Ishikawa (cell line): Measurements from ENCODE around the gene SCNN1A.

Experiments
- CEBPB ChIP-seq: IDR thresholded peaks from 2 replicates; pipeline ENCODE4 v1.6.1; 2012
- EGR1 ChIP-seq: IDR thresholded peaks from 2 replicates; pipeline ENCODE4 v1.6.1; 2012
- FOXM1 ChIP-seq: IDR thresholded peaks from 2 replicates; pipeline ENCODE4 v1.6.1; 2012; ENCODE audit warnings: low read depth, borderline replicate concordance
- ZBTB7A ChIP-seq: IDR thresholded peaks from 2 replicates; pipeline ENCODE4 v1.6.1; 2012; ENCODE audit warnings: low read depth
- TF ChIP-seq, protein P1 (sequence below): IDR thresholded peaks from 2 replicates; pipeline ENCODE4 v1.6.1; 2012
- TF ChIP-seq, protein P2 (sequence below): IDR thresholded peaks from 2 replicates; pipeline ENCODE4 v1.6.1; 2012
- TF ChIP-seq, protein P3 (sequence below): IDR thresholded peaks from 2 replicates; pipeline ENCODE4 v1.6.1; 2012; ENCODE audit warnings: low read depth, mild to moderate bottlenecking

DNA sequence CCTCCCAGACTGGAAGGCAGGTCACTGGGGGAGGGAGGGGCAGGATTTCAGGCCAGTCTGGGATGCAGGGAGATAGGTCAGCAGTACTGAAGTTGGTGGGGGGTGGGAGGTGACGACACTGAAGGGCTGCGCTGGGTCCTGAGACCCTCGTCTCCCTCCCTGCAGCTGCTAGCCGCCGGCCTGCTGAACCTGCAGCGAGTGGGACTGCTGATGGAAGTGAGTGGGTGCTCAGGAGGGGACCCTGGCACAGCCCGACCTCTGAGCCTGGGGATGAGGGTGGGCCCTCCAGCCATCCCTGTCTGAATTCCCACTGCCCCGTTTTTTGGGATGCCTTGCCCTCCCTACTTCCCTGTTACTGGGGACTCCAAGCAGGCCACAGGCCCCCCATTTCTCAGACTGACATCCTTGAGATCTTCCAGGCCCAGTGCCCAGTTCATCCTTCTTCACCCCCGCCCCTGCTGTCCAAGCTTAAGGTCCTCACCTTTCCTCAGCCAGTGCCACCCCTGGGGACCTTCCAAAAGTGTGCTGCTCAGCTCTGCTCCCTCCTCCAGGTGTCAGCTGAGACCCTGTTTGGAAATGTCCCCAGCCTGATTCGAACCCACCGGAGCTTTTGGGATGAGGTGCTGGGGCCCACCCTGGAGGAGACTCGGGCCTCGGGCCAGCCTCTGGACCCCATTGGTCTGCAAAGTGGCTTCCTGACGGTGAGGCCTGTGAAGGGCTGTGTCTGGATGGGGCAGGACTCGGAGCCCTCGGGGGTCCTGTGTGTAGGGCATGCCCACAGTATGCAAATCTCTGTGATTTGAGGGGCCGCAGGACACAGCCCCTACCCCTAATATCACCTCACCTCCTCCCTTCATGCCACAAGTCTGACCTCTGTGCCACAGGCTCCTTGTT lies 59.4 kb downstream of the SCNN1A start:
- TF ChIP-seq, protein P1, sequence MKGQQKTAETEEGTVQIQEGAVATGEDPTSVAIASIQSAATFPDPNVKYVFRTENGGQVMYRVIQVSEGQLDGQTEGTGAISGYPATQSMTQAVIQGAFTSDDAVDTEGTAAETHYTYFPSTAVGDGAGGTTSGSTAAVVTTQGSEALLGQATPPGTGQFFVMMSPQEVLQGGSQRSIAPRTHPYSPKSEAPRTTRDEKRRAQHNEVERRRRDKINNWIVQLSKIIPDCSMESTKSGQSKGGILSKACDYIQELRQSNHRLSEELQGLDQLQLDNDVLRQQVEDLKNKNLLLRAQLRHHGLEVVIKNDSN: no peak
- TF ChIP-seq, protein P2, sequence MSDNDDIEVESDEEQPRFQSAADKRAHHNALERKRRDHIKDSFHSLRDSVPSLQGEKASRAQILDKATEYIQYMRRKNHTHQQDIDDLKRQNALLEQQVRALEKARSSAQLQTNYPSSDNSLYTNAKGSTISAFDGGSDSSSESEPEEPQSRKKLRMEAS: no peak
- TF ChIP-seq CEBPB (no peak), ZBTB7A (no peak), EGR1 (no peak), FOXM1 (no peak)
- TF ChIP-seq, protein P3, sequence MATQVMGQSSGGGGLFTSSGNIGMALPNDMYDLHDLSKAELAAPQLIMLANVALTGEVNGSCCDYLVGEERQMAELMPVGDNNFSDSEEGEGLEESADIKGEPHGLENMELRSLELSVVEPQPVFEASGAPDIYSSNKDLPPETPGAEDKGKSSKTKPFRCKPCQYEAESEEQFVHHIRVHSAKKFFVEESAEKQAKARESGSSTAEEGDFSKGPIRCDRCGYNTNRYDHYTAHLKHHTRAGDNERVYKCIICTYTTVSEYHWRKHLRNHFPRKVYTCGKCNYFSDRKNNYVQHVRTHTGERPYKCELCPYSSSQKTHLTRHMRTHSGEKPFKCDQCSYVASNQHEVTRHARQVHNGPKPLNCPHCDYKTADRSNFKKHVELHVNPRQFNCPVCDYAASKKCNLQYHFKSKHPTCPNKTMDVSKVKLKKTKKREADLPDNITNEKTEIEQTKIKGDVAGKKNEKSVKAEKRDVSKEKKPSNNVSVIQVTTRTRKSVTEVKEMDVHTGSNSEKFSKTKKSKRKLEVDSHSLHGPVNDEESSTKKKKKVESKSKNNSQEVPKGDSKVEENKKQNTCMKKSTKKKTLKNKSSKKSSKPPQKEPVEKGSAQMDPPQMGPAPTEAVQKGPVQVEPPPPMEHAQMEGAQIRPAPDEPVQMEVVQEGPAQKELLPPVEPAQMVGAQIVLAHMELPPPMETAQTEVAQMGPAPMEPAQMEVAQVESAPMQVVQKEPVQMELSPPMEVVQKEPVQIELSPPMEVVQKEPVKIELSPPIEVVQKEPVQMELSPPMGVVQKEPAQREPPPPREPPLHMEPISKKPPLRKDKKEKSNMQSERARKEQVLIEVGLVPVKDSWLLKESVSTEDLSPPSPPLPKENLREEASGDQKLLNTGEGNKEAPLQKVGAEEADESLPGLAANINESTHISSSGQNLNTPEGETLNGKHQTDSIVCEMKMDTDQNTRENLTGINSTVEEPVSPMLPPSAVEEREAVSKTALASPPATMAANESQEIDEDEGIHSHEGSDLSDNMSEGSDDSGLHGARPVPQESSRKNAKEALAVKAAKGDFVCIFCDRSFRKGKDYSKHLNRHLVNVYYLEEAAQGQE: no peak
